MM.1S (cell line): ENCODE measurements around the gene WDR1.

Experiments used
- DNase-seq: peaks from one replicate; pipeline ENCODE4 v3.0.0-alpha.2; 2015
- H2AFZ ChIP-seq: fragments of 300-600 bp; sonication (generic); 2 replicates; pipeline ENCODE4 v1.6.0; 2016; ENCODE audit warnings: antibody characterized with exemption, low read length
- H3F3A ChIP-seq: fragments of 300-600 bp; sonication (generic); 2 replicates; pipeline ENCODE4 v1.6.1; 2016; ENCODE audit warnings: mild to moderate bottlenecking, antibody characterized with exemption, low read length, moderate library complexity, mixed read lengths; ENCODE audit not compliant: insufficient read depth
- H3K27ac ChIP-seq: fragments of 300-600 bp; sonication (generic); 2 replicates; pipeline ENCODE4 v1.5.1; 2016; ENCODE audit warnings: mild to moderate bottlenecking, low read length
- H3K27me3 ChIP-seq: fragments of 300-600 bp; sonication (generic); replicated peaks from 2 replicates; pipeline ENCODE4 v1.6.0; 2016; ENCODE audit warnings: low read length; ENCODE audit not compliant: insufficient read depth
- H3K36me3 ChIP-seq: fragments of 300-600 bp; sonication (generic); replicated peaks from 2 replicates; pipeline ENCODE4 v1.6.1; 2016; ENCODE audit warnings: mild to moderate bottlenecking, low read length, mixed read lengths; ENCODE audit not compliant: insufficient read depth
- H3K4me1 ChIP-seq: fragments of 300-600 bp; sonication (generic); 2 replicates; pipeline ENCODE4 v1.6.1; 2016; ENCODE audit warnings: low read length, mixed read lengths
- H3K4me2 ChIP-seq: fragments of 300-600 bp; sonication (generic); 2 replicates; pipeline ENCODE4 v1.6.0; 2016; ENCODE audit warnings: low read depth, low read length
- H3K4me3 ChIP-seq: fragments of 300-600 bp; sonication (generic); 2 replicates; pipeline ENCODE4 v1.5.1; 2016; ENCODE audit warnings: low read length, mixed read lengths
- H3K79me2 ChIP-seq: fragments of 300-600 bp; sonication (generic); 2 replicates; pipeline ENCODE4 v1.6.1; 2016; ENCODE audit warnings: mixed run types, low read length, mixed read lengths
- H3K9ac ChIP-seq: fragments of 300-600 bp; sonication (generic); 2 replicates; pipeline ENCODE4 v1.6.1; 2016; ENCODE audit warnings: low read length, mixed read lengths
- H3K9me2 ChIP-seq: fragments of 300-600 bp; sonication (generic); replicated peaks from 2 replicates; pipeline ENCODE4 v1.6.1; 2016; ENCODE audit warnings: mild to moderate bottlenecking, low read length, mixed read lengths; ENCODE audit not compliant: insufficient read depth
- H3K9me3 ChIP-seq: fragments of 300-600 bp; sonication (generic); replicated peaks from 2 replicates; pipeline ENCODE4 v1.6.1; 2016; ENCODE audit warnings: mild to moderate bottlenecking, low read length, mixed read lengths; ENCODE audit not compliant: insufficient read depth
- H4K20me1 ChIP-seq: fragments of 300-600 bp; sonication (generic); 2 replicates; pipeline ENCODE4 v1.6.1; 2016; ENCODE audit warnings: mild to moderate bottlenecking, low read length, moderate library complexity, mixed read lengths; ENCODE audit not compliant: insufficient read depth
- CTCF ChIP-seq: fragments of 300-600 bp; sonication (generic); IDR thresholded peaks from 2 replicates; pipeline ENCODE4 v1.5.1; 2016; ENCODE audit warnings: antibody characterized with exemption, low read length, mixed read lengths
- EZH2 ChIP-seq: fragments of 300-600 bp; sonication (generic); optimal IDR thresholded peaks from 2 replicates; pipeline ENCODE3; 2017; ENCODE audit warnings: low read depth, mild to moderate bottlenecking, antibody characterized with exemption, low read length, mixed read lengths
- EZH2phosphoT487 ChIP-seq: fragments of 300-600 bp; sonication (generic); IDR thresholded peaks from 2 replicates; pipeline ENCODE4 v1.6.1; 2018; ENCODE audit warnings: antibody characterized with exemption, low read length

The WDR1 gene

GRCh38 chr4:10097906-10098779 lies 18.5 kb downstream of the WDR1 start:
- peaks cover 35% of the 10 kb centered on the region for H3F3A ChIP-seq
- H3K4me3 ChIP-seq: no peak overlapping the region
- H3K9me2 ChIP-seq: no peaks in the 10 kb centered on the region
- peaks cover 41% of the 10 kb centered on the region for H3K36me3 ChIP-seq
- H4K20me1 ChIP-seq: no peaks in the 10 kb centered on the region; the same call in 1 of the 2 replicates
- H3K4me2 ChIP-seq: peak overlapping the region; percentile 77; the same call in 1 of the 2 replicates
- no peaks in the 10 kb centered on the region for H3K27me3 ChIP-seq
- peaks cover 63% of the 10 kb centered on the region for H3K4me1 ChIP-seq
- H3K27ac ChIP-seq: peak overlapping the region; percentile 98
- no peak for DNase-seq
- H2AFZ ChIP-seq: no peak overlapping the region
- peak overlapping the region; percentile 79 for H3K9ac ChIP-seq
- TF ChIP-seq EZH2: no peak
- no peak for TF ChIP-seq CTCF
- TF ChIP-seq EZH2phosphoT487: no peak
- H3K9me3 ChIP-seq: no peaks in the 10 kb centered on the region
- H3K79me2 ChIP-seq: peaks cover 85% of the 10 kb centered on the region

DNA sequence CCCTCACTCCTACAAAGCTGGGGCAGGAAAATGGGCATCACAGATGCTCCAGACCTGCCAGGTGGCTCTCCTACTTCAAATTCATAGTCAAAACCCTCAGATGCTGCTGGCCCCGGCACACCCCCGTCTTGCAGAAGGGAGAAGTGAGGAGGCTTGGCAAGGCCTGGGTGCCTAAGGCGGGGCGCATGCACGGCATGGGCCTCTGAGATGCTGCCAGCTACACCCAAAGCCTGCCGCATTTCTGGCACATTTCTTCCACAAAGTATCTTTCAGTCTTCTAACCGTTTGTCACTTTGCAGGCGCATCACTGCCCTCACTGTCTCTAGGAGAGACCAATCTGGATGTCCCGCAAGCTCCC lies 19.6 kb downstream of the WDR1 start:
- peaks cover 85% of the 10 kb centered on the region for H3K79me2 ChIP-seq
- H2AFZ ChIP-seq: no peak overlapping the region
- no peaks in the 10 kb centered on the region for H3K9me3 ChIP-seq
- H3K27ac ChIP-seq: peak overlapping the region; percentile 98
- peaks cover 35% of the 10 kb centered on the region for H3F3A ChIP-seq
- TF ChIP-seq EZH2phosphoT487 (no peak), EZH2 (no peak), CTCF (no peak)
- no peaks in the 10 kb centered on the region for H3K27me3 ChIP-seq
- DNase-seq: peak; percentile 59
- peaks cover 33% of the 10 kb centered on the region for H3K36me3 ChIP-seq
- H3K4me1 ChIP-seq: peaks cover 63% of the 10 kb centered on the region
- no peaks in the 10 kb centered on the region for H3K9me2 ChIP-seq
- peak overlapping the region; percentile 77 for H3K4me2 ChIP-seq
- H3K9ac ChIP-seq: peak overlapping the region; percentile 79
- peak overlapping the region; percentile 17; the same call in 1 of the 2 replicates for H3K4me3 ChIP-seq
- no peaks in the 10 kb centered on the region for H4K20me1 ChIP-seq

DNA sequence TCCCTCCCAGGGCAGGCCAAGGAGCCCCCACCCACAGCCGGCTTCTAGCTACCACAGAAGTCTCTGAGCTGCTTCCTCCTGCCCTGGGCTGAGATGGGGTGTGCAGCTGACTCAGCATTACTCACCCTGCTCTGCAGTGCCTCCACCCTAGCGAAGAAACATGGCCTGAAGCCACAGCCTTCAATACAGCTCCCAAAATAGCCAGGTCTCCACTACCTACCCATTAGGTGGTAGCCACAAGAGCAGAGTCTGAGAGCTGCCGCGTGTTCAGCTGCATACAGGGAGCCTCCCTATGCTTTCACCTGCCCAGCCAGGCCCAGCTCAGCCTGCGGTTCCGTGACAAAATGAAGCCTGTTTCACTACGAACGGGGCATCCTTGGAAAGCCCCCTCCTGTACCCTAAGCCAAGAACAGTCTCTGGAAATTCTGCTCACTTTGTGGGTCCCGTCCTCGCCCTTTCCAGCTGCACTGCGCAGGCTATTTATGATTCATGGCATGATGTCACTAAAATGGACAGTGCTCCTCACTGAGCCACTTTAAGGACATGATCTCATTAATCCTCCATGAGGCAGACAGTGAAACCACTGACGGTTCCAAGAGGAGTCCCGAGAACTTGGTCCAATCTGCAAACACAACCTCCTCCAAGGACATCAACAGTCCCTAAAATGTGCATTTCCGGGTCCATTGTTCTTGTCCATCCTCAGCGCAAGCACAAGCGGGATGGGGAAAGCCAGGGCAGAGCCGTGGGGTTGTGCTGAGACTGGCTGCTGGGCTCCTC lies 20.2 kb downstream of the WDR1 start:
- Histone ChIP-seq H3K4me3 (peak overlapping the region; percentile 17; the same call in 1 of the 2 replicates), H2AFZ (no peak overlapping the region), H3K4me2 (peak overlapping the region; percentile 77), H4K20me1 (no peaks in the 10 kb centered on the region), H3K4me1 (peaks cover 63% of the 10 kb centered on the region), H3K27ac (peak overlapping the region; percentile 98), H3K9me2 (no peaks in the 10 kb centered on the region), H3K27me3 (no peaks in the 10 kb centered on the region), H3K9me3 (no peaks in the 10 kb centered on the region), H3K36me3 (peaks cover 36% of the 10 kb centered on the region), H3K79me2 (peaks cover 85% of the 10 kb centered on the region), H3K9ac (peak overlapping the region; percentile 79), H3F3A (peaks cover 35% of the 10 kb centered on the region)
- no peak for TF ChIP-seq CTCF
- TF ChIP-seq EZH2phosphoT487: no peak
- TF ChIP-seq EZH2: no peak
- DNase-seq: peak; percentile 98
